HEK293 (cell line): ENCODE measurements around the gene ME3.

ENCODE experiments used
- GFI1B ChIP-seq: fragments of 450-650 bp; formaldehyde crosslinking; IDR thresholded peaks from 2 replicates; pipeline ENCODE4 v1.5.1; 2016; ENCODE audit warnings: missing biosample characterization, missing genetic modification characterization
- GLIS1 ChIP-seq: fragments of 450-650 bp; formaldehyde crosslinking; IDR thresholded peaks from 2 replicates; pipeline ENCODE4 v1.5.1; 2016; ENCODE audit warnings: missing biosample characterization, missing genetic modification characterization
- GLIS2 ChIP-seq: fragments of 450-650 bp; formaldehyde crosslinking; IDR thresholded peaks from 2 replicates; pipeline ENCODE4 v1.5.1; 2016; ENCODE audit warnings: missing biosample characterization, missing genetic modification characterization
- HOXD13 ChIP-seq: sonication (generic); formaldehyde crosslinking; IDR thresholded peaks from 2 replicates; pipeline ENCODE4 v1.8.0; 2022; ENCODE audit warnings: missing genetic modification reagents, borderline replicate concordance
- KLF16 ChIP-seq: fragments of 450-650 bp; formaldehyde crosslinking; IDR thresholded peaks from 2 replicates; pipeline ENCODE4 v1.5.1; 2017; ENCODE audit warnings: missing biosample characterization, missing genetic modification characterization
- PRDM1 ChIP-seq: fragments of 450-650 bp; formaldehyde crosslinking; IDR thresholded peaks from 2 replicates; pipeline ENCODE4; 2016; ENCODE audit warnings: missing biosample characterization, missing genetic modification characterization
- REPIN1 ChIP-seq: fragments of 450-650 bp; formaldehyde crosslinking; IDR thresholded peaks from 2 replicates; pipeline ENCODE4 v1.5.1; 2017; ENCODE audit warnings: missing biosample characterization, missing genetic modification characterization, low read depth
- SETDB1 ChIP-seq: IDR thresholded peaks from one replicate; pipeline ENCODE4 v1.6.1; 2017; ENCODE audit warnings: mild to moderate bottlenecking, low read length, moderate library complexity, mixed read lengths; ENCODE audit not compliant: insufficient read length
- SP3 ChIP-seq: fragments of 450-650 bp; formaldehyde crosslinking; IDR thresholded peaks from 2 replicates; pipeline ENCODE4 v1.5.1; 2016; ENCODE audit warnings: missing biosample characterization, missing genetic modification characterization
- WT1 ChIP-seq: fragments of 450-650 bp; formaldehyde crosslinking; IDR thresholded peaks from 2 replicates; pipeline ENCODE4 v1.5.1; 2016; ENCODE audit warnings: missing biosample characterization, missing genetic modification characterization
- YY2 ChIP-seq: fragments of 450-650 bp; formaldehyde crosslinking; IDR thresholded peaks from 2 replicates; pipeline ENCODE4 v1.5.1; 2016; ENCODE audit warnings: missing biosample characterization, missing genetic modification characterization
- ZBTB48 ChIP-seq: fragments of 450-650 bp; formaldehyde crosslinking; IDR thresholded peaks from 2 replicates; pipeline ENCODE4 v1.5.1; 2016; ENCODE audit warnings: missing biosample characterization, missing genetic modification characterization
- ZEB2 ChIP-seq: fragments of 450-650 bp; formaldehyde crosslinking; IDR thresholded peaks from 2 replicates; pipeline ENCODE4 v1.5.1; 2016; ENCODE audit warnings: missing biosample characterization, missing genetic modification characterization
- ZNF155 ChIP-seq: fragments of 450-650 bp; formaldehyde crosslinking; IDR thresholded peaks from 2 replicates; pipeline ENCODE4 v1.5.1; 2016; ENCODE audit warnings: missing biosample characterization, missing genetic modification characterization
- ZNF184 ChIP-seq: fragments of 450-650 bp; IDR thresholded peaks from 2 replicates; pipeline ENCODE4 v1.5.1; 2018; ENCODE audit warnings: missing biosample characterization, mild to moderate bottlenecking, missing genetic modification characterization
- ZNF214 ChIP-seq: fragments of 450-650 bp; formaldehyde crosslinking; IDR thresholded peaks from 2 replicates; pipeline ENCODE4 v1.5.1; 2017; ENCODE audit warnings: missing biosample characterization, mild to moderate bottlenecking, missing genetic modification characterization, borderline replicate concordance
- ZNF335 ChIP-seq: fragments of 450-650 bp; formaldehyde crosslinking; conservative IDR thresholded peaks from 2 replicates; pipeline ENCODE4 v1.5.1; 2016; ENCODE audit warnings: missing biosample characterization, missing genetic modification characterization
- ZNF341 ChIP-seq: fragments of 450-650 bp; formaldehyde crosslinking; IDR thresholded peaks from 2 replicates; pipeline ENCODE4; 2016; ENCODE audit warnings: low read depth, missing biosample characterization, missing genetic modification characterization
- ZNF529 ChIP-seq: fragments of 450-650 bp; formaldehyde crosslinking; IDR thresholded peaks from 2 replicates; pipeline ENCODE4 v1.5.1; 2017; ENCODE audit warnings: missing genetic modification characterization, missing biosample characterization; ENCODE audit not compliant: insufficient replicate concordance
- ZNF530 ChIP-seq: fragments of 450-650 bp; formaldehyde crosslinking; IDR thresholded peaks from 2 replicates; pipeline ENCODE4 v1.5.1; 2016; ENCODE audit warnings: low read depth, missing biosample characterization, missing genetic modification characterization
- ZNF670 ChIP-seq: fragments of 450-650 bp; formaldehyde crosslinking; IDR thresholded peaks from 2 replicates; pipeline ENCODE4 v1.5.1; 2016; ENCODE audit warnings: missing biosample characterization, missing genetic modification characterization, low read depth
- ZNF791 ChIP-seq: fragments of 450-650 bp; formaldehyde crosslinking; IDR thresholded peaks from 2 replicates; pipeline ENCODE4 v1.5.1; 2016; ENCODE audit warnings: missing biosample characterization, missing genetic modification characterization
- ZNF792 ChIP-seq: fragments of 450-650 bp; formaldehyde crosslinking; IDR thresholded peaks from 2 replicates; pipeline ENCODE4 v1.5.1; 2016; ENCODE audit warnings: missing biosample characterization, missing genetic modification characterization
- ZNF843 ChIP-seq: fragments of 450-650 bp; formaldehyde crosslinking; IDR thresholded peaks from 2 replicates; pipeline ENCODE4 v1.5.1; 2016; ENCODE audit warnings: missing biosample characterization, missing genetic modification characterization
- TF ChIP-seq, protein P1 (sequence below): fragments of 450-650 bp; formaldehyde crosslinking; IDR thresholded peaks from 2 replicates; pipeline ENCODE4 v1.5.1; 2016; ENCODE audit warnings: missing biosample characterization, missing genetic modification characterization
- TF ChIP-seq, protein P2 (sequence below): fragments of 450-650 bp; formaldehyde crosslinking; IDR thresholded peaks from 2 replicates; pipeline ENCODE4 v1.5.1; 2016; ENCODE audit warnings: missing biosample characterization, missing genetic modification characterization
- TF ChIP-seq, protein P3 (sequence below): fragments of 450-650 bp; formaldehyde crosslinking; IDR thresholded peaks from 2 replicates; pipeline ENCODE4 v1.5.1; 2016; ENCODE audit warnings: missing biosample characterization, missing genetic modification characterization
- TF ChIP-seq, protein P4 (sequence below): fragments of 450-650 bp; formaldehyde crosslinking; IDR thresholded peaks from 2 replicates; pipeline ENCODE4 v1.5.1; 2017; ENCODE audit warnings: missing biosample characterization, missing genetic modification characterization
- TF ChIP-seq, protein P5 (sequence below): fragments of 450-650 bp; formaldehyde crosslinking; IDR thresholded peaks from 2 replicates; pipeline ENCODE4 v1.5.1; 2016; ENCODE audit warnings: missing biosample characterization, missing genetic modification characterization
- TF ChIP-seq, protein P6 (sequence below): sonication (generic); formaldehyde crosslinking; IDR thresholded peaks from 2 replicates; pipeline ENCODE4 v1.8.1; 2022; ENCODE audit warnings: mild to moderate bottlenecking, moderate library complexity, missing genetic modification reagents

ME3 gene

DNA sequence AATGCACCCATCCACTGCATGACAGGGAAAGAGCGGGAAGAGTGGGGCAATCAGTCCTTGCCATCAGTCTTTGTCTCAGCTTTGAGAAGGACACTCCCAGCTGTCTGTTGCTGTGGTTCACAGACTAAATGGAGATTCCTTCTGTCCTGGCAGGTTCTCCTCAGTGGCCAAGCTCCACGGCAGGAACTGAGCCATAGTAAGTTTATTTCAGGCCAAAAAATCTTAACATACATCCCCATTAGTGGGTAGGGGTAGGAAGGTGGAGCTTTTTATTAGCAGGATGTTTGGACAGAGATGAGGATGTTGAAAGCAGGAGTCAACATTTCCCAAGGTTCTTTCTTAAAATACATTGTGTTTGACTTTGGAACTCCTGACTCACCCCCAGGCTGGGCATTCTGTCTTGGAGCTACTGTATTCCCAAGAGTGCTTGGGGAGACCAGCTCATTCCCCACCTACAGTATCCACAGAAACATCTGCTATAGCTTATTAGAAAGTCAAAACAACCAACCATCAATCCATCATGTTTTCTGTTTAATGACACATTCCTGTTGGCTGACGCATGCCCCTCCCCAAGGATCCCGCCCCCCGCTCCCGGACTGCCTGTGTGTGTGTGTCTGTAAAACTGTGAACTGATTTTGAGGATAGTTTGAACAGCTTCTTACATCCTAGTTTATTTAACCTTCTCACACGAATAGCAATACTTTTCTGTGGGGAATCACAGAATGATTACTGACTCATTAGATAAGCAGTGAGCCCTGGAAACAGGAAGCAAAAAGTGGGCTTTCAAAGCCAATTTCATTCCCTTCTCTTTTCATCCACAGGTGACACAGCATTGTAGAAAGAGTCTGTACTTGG is 188.2 kb downstream of the ME3 start (continued):
- peak; percentile 57; the same call in 1 of the 2 replicates for TF ChIP-seq HOXD13 (CRISPR knock-in tag)
- TF ChIP-seq, protein P1, sequence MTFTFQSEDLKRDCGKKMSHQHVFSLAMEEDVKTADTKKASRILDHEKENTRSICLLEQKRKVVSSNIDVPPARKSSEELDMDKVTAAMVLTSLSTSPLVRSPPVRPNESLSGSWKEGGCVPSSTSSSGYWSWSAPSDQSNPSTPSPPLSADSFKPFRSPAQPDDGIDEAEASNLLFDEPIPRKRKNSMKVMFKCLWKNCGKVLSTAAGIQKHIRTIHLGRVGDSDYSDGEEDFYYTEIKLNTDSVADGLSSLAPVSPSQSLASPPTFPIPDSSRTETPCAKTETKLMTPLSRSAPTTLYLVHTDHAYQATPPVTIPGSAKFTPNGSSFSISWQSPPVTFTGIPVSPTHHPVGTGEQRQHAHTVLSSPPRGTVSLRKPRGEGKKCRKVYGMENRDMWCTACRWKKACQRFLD: no peak
- TF ChIP-seq ZEB2 (tag by site-specific recombination): peak; percentile 80
- TF ChIP-seq SETDB1: no peak
- peak; percentile 49; the same call in 1 of the 2 replicates for TF ChIP-seq WT1
- no peak for TF ChIP-seq ZNF341 (tag by site-specific recombination)
- TF ChIP-seq ZNF791: no peak
- TF ChIP-seq, protein P2, sequence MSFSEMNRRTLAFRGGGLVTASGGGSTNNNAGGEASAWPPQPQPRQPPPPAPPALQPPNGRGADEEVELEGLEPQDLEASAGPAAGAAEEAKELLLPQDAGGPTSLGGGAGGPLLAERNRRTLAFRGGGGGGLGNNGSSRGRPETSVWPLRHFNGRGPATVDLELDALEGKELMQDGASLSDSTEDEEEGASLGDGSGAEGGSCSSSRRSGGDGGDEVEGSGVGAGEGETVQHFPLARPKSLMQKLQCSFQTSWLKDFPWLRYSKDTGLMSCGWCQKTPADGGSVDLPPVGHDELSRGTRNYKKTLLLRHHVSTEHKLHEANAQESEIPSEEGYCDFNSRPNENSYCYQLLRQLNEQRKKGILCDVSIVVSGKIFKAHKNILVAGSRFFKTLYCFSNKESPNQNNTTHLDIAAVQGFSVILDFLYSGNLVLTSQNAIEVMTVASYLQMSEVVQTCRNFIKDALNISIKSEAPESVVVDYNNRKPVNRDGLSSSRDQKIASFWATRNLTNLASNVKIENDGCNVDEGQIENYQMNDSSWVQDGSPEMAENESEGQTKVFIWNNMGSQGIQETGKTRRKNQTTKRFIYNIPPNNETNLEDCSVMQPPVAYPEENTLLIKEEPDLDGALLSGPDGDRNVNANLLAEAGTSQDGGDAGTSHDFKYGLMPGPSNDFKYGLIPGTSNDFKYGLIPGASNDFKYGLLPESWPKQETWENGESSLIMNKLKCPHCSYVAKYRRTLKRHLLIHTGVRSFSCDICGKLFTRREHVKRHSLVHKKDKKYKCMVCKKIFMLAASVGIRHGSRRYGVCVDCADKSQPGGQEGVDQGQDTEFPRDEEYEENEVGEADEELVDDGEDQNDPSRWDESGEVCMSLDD (tag by site-specific recombination): no peak
- TF ChIP-seq, protein P3, sequence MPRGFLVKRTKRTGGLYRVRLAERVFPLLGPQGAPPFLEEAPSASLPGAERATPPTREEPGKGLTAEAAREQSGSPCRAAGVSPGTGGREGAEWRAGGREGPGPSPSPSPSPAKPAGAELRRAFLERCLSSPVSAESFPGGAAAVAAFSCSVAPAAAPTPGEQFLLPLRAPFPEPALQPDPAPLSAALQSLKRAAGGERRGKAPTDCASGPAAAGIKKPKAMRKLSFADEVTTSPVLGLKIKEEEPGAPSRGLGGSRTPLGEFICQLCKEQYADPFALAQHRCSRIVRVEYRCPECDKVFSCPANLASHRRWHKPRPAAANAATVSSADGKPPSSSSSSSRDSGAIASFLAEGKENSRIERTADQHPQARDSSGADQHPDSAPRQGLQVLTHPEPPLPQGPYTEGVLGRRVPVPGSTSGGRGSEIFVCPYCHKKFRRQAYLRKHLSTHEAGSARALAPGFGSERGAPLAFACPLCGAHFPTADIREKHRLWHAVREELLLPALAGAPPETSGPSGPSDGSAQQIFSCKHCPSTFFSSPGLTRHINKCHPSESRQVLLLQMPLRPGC (tag by site-specific recombination): 0 out of 2 replicates have a peak, but pooled peaks have one; percentile 59
- 0 out of 2 replicates have a peak, but pooled peaks have one; percentile 15 for TF ChIP-seq PRDM1 (tag by site-specific recombination)
- TF ChIP-seq YY2 (tag by site-specific recombination): no peak
- TF ChIP-seq SP3: peak; percentile 13; the same call in 1 of the 2 replicates
- TF ChIP-seq, protein P4, sequence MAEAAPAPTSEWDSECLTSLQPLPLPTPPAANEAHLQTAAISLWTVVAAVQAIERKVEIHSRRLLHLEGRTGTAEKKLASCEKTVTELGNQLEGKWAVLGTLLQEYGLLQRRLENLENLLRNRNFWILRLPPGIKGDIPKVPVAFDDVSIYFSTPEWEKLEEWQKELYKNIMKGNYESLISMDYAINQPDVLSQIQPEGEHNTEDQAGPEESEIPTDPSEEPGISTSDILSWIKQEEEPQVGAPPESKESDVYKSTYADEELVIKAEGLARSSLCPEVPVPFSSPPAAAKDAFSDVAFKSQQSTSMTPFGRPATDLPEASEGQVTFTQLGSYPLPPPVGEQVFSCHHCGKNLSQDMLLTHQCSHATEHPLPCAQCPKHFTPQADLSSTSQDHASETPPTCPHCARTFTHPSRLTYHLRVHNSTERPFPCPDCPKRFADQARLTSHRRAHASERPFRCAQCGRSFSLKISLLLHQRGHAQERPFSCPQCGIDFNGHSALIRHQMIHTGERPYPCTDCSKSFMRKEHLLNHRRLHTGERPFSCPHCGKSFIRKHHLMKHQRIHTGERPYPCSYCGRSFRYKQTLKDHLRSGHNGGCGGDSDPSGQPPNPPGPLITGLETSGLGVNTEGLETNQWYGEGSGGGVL (tag by site-specific recombination): peak; percentile 30; the same call in 1 of the 2 replicates
- TF ChIP-seq ZBTB48 (tag by site-specific recombination): no peak
- TF ChIP-seq ZNF214 (tag by site-specific recombination): no peak
- TF ChIP-seq GLIS2: peak; percentile 47; the same call in 1 of the 2 replicates
- peak; percentile 91 for TF ChIP-seq GFI1B (tag by site-specific recombination)
- TF ChIP-seq ZNF530 (tag by site-specific recombination): no peak
- TF ChIP-seq, protein P5, sequence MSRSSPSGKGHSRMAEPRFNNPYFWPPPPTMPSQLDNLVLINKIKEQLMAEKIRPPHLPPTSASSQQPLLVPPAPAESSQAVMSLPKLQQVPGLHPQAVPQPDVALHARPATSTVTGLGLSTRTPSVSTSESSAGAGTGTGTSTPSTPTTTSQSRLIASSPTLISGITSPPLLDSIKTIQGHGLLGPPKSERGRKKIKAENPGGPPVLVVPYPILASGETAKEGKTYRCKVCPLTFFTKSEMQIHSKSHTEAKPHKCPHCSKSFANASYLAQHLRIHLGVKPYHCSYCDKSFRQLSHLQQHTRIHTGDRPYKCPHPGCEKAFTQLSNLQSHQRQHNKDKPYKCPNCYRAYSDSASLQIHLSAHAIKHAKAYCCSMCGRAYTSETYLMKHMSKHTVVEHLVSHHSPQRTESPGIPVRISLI (tag by site-specific recombination): no peak
- TF ChIP-seq ZNF529 (tag by site-specific recombination): no peak
- TF ChIP-seq KLF16 (tag by site-specific recombination): peak; percentile 53; the same call in 1 of the 2 replicates
- TF ChIP-seq ZNF184 (tag by site-specific recombination): peak; percentile 62; the same call in 1 of the 2 replicates
- no peak for TF ChIP-seq ZNF155 (tag by site-specific recombination)
- TF ChIP-seq ZNF670 (tag by site-specific recombination): no peak
- no peak for TF ChIP-seq ZNF792 (tag by site-specific recombination)
- 0 out of 2 replicates have a peak, but pooled peaks have one; percentile 40 for TF ChIP-seq ZNF843 (tag by site-specific recombination)
- TF ChIP-seq, protein P6, sequence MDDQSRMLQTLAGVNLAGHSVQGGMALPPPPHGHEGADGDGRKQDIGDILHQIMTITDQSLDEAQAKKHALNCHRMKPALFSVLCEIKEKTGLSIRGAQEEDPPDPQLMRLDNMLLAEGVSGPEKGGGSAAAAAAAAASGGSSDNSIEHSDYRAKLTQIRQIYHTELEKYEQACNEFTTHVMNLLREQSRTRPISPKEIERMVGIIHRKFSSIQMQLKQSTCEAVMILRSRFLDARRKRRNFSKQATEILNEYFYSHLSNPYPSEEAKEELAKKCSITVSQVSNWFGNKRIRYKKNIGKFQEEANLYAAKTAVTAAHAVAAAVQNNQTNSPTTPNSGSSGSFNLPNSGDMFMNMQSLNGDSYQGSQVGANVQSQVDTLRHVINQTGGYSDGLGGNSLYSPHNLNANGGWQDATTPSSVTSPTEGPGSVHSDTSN (CRISPR knock-in tag): no peak
- no peak for TF ChIP-seq REPIN1 (tag by site-specific recombination)
- no peak for TF ChIP-seq ZNF335 (tag by site-specific recombination)
- TF ChIP-seq GLIS1 (tag by site-specific recombination): peak; percentile 80
